AG09319 (cell line): ENCODE data around the gene HTR6.

Experiments
- DNase-seq: peaks from one replicate; pipeline ENCODE4 v3.0.0-alpha.2; 2010; ENCODE audit warnings: low read depth; ENCODE audit errors: extremely low read depth
- CTCF ChIP-seq: IDR thresholded peaks from 2 replicates; pipeline ENCODE4 v1.5.1; 2011; ENCODE audit warnings: low read depth, mild to moderate bottlenecking, inconsistent platforms, low read length, moderate library complexity

HTR6 gene

GRCh38 chr1:19651141-19651737 lies 13.4 kb upstream of the HTR6 start:
- DNase-seq = peak; percentile 22
- peak; percentile 83 for TF ChIP-seq CTCF

GRCh38 chr1:19654386-19654785 lies 10.3 kb upstream of the HTR6 start:
- no peak for DNase-seq

GRCh38 chr1:19654886-19655717 lies 9.6 kb upstream of the HTR6 start:
- DNase-seq = no peak
- no peak for TF ChIP-seq CTCF

More at GRCh38 chr1:19654386-19654785, 10.3 kb upstream of the HTR6 start:
- TF ChIP-seq CTCF = no peak

- no peak for DNase-seq
Measured at GRCh38 chr1:19655718-19656080, 9.0 kb upstream of the HTR6 start.

GRCh38 chr1:19656134-19656779 lies 8.4 kb upstream of the HTR6 start:
- no peak for TF ChIP-seq CTCF
- no peak for DNase-seq

More at GRCh38 chr1:19655718-19656080, 9.0 kb upstream of the HTR6 start:
- TF ChIP-seq CTCF = no peak

- TF ChIP-seq CTCF = no peak
- DNase-seq = no peak
Measured at GRCh38 chr1:19656780-19657466, 7.8 kb upstream of the HTR6 start.
